Stimulated activated CD4-positive, alpha-beta T cell treated with anti-CD3 and anti-CD28 coated beads, TNF-alpha, amount 100 ng/mL, for 1 hour (primary cell): ENCODE data around the gene S1PR3.
A peak's percentile ranks its signal among the peaks of the same experiment; 100 is the strongest.
"Not testable (repeated sequence)": the region's sequence is repeated elsewhere in the genome, so short reads cannot be mapped to it uniquely, and the experiment has no call there.

ENCODE experiments used
- DNase-seq, 3 donors: peaks; one replicate each; pipeline ENCODE4 v3.0.0-alpha.2; 2020; ENCODE audit warnings: low read depth in 3 of 3, low spot score in 1 of 3

S1PR3 gene

GRCh38 chr9:88991066-88992034 is at the start of gene S1PR3:
Gene S1PR3, plus strand, starts transcription at chr9:88991468. Its CDS starts 9,733 bp downstream, at chr9:89001201.
- peak in 1 of 3 donors; percentile 29 for DNase-seq

- not testable (repeated sequence) for DNase-seq
Measured at GRCh38 chr9:88941586-88941985, 49.7 kb upstream of the S1PR3 start.

- DNase-seq: no peak
Measured at GRCh38 chr9:88942411-88942810, 48.9 kb upstream of the S1PR3 start.

GRCh38 chr9:88945636-88946333 is 45.5 kb upstream of the S1PR3 start:
- DNase-seq: no peak

GRCh38 chr9:88947581-88948573 is 43.4 kb upstream of the S1PR3 start:
- DNase-seq: no peak

GRCh38 chr9:88949425-88949824 is 41.8 kb upstream of the S1PR3 start:
- no peak for DNase-seq

GRCh38 chr9:88949961-88950340 is 41.3 kb upstream of the S1PR3 start:
- DNase-seq: no peak

GRCh38 chr9:88950341-88951154 is 40.7 kb upstream of the S1PR3 start:
- DNase-seq: no peak

GRCh38 chr9:88951155-88951542 is 40.1 kb upstream of the S1PR3 start:
- DNase-seq: no peak

GRCh38 chr9:88952086-88952615 is 39.1 kb upstream of the S1PR3 start:
- DNase-seq: no peak

GRCh38 chr9:88952976-88953375 is 38.3 kb upstream of the S1PR3 start:
- no peak for DNase-seq

- DNase-seq: no peak
Measured at GRCh38 chr9:88953381-88954029, 37.8 kb upstream of the S1PR3 start.

GRCh38 chr9:88954066-88954465 is 37.2 kb upstream of the S1PR3 start:
- DNase-seq: no peak

- DNase-seq: no peak
Measured at GRCh38 chr9:88957526-88957925, 33.7 kb upstream of the S1PR3 start.

- no peak for DNase-seq
Measured at GRCh38 chr9:88959727-88960469, 31.4 kb upstream of the S1PR3 start.

GRCh38 chr9:88960632-88961031 is 30.6 kb upstream of the S1PR3 start:
- no peak for DNase-seq

GRCh38 chr9:88965473-88965872 is 25.8 kb upstream of the S1PR3 start:
- no peak for DNase-seq

- no peak for DNase-seq
Measured at GRCh38 chr9:88966894-88967676, 24.2 kb upstream of the S1PR3 start.
